GM12891 (cell line): Measurements from ENCODE around the gene SPINK8.
A peak's percentile ranks its signal among the peaks of the same experiment; 100 is the strongest.

Experiments used
- DNase-seq: peaks from one replicate; pipeline ENCODE4 v3.0.0; 2011; ENCODE audit warnings: low spot score; ENCODE audit not compliant: insufficient read length
- FAIRE-seq: peaks from 2 replicates; lab custom pipeline; 2011; peaks lifted over from hg19 to GRCh38; lab: Jason Lieb, UNC
- PAX5 ChIP-seq: IDR thresholded peaks from 2 replicates; pipeline ENCODE4 v1.6.1; 2011; ENCODE audit warnings: low read length, moderate library complexity, mild to moderate bottlenecking; ENCODE audit not compliant: insufficient read depth, severe bottlenecking
- POLR2A ChIP-seq: IDR thresholded peaks from 2 replicates; pipeline ENCODE4 v1.6.1; 2011; ENCODE audit warnings: low read depth, low read length, control low read depth
- POLR2AphosphoS5 ChIP-seq: IDR thresholded peaks from 2 replicates; pipeline ENCODE4 v1.6.1; 2011; ENCODE audit warnings: low read depth, low read length, control low read depth
- POU2F2 ChIP-seq: IDR thresholded peaks from 2 replicates; pipeline ENCODE4 v1.6.1; 2011; ENCODE audit warnings: low read depth, mild to moderate bottlenecking, control low read depth, low read length, moderate library complexity
- SPI1 ChIP-seq: IDR thresholded peaks from 2 replicates; pipeline ENCODE4 v1.6.1; 2011; ENCODE audit warnings: low read depth, low read length, control low read depth
- TAF1 ChIP-seq: IDR thresholded peaks from 2 replicates; pipeline ENCODE4 v1.6.1; 2011; ENCODE audit warnings: low read depth, low read length, control low read depth

SPINK8 gene

GRCh38 chr3:48299746-48300712 is 33.4 kb downstream of the SPINK8 start:
- DNase-seq (peak; percentile 39), FAIRE-seq (peak; percentile 94)
- peak; percentile 61 for TF ChIP-seq TAF1
- no peak for TF ChIP-seq PAX5
- TF ChIP-seq POLR2AphosphoS5 = peak; percentile 86
- no peak for TF ChIP-seq POU2F2
- peak; percentile 90 for TF ChIP-seq SPI1
- peak; percentile 92 for TF ChIP-seq POLR2A

GRCh38 chr3:48297111-48297810 is 36.2 kb downstream of the SPINK8 start:
- TF ChIP-seq TAF1 (no peak), SPI1 (no peak), POU2F2 (no peak), POLR2A (no peak), PAX5 (no peak), POLR2AphosphoS5 (no peak)
- FAIRE-seq (no peak), DNase-seq (no peak)

GRCh38 chr3:48296699-48297098 is 36.8 kb downstream of the SPINK8 start:
- DNase-seq (no peak), FAIRE-seq (no peak)
- TF ChIP-seq POLR2A (no peak), TAF1 (no peak), POLR2AphosphoS5 (no peak), POU2F2 (no peak), PAX5 (no peak), SPI1 (no peak)

GRCh38 chr3:48294611-48295263 is 38.7 kb downstream of the SPINK8 start:
- TF ChIP-seq SPI1 (no peak), TAF1 (no peak), POLR2A (no peak), POLR2AphosphoS5 (no peak), POU2F2 (no peak), PAX5 (no peak)
- FAIRE-seq (no peak), DNase-seq (no peak)

- DNase-seq (no peak), FAIRE-seq (no peak)
- TF ChIP-seq TAF1 (no peak), POLR2AphosphoS5 (no peak), POU2F2 (no peak), SPI1 (no peak), PAX5 (no peak), POLR2A (no peak)
Measured at GRCh38 chr3:48289659-48290058, 43.8 kb downstream of the SPINK8 start.

- no peak for DNase-seq
- TF ChIP-seq POLR2AphosphoS5 = no peak
- TF ChIP-seq POU2F2 = no peak
- no peak for TF ChIP-seq TAF1
- TF ChIP-seq SPI1 = no peak
- TF ChIP-seq POLR2A = no peak
- no peak for TF ChIP-seq PAX5
- no peak for FAIRE-seq
Measured at GRCh38 chr3:48287034-48287433, 46.4 kb downstream of the SPINK8 start.

- FAIRE-seq = no peak
- no peak for TF ChIP-seq SPI1
- no peak for DNase-seq
Measured at GRCh38 chr3:48286308-48286707, 47.2 kb downstream of the SPINK8 start.

- DNase-seq = no peak
- FAIRE-seq = no peak
Measured at GRCh38 chr3:48285675-48286074, 47.8 kb downstream of the SPINK8 start.

More at GRCh38 chr3:48285675-48286074, 47.8 kb downstream of the SPINK8 start:
- TF ChIP-seq PAX5 (no peak), TAF1 (no peak), POLR2A (no peak), POLR2AphosphoS5 (no peak), POU2F2 (no peak), SPI1 (no peak)
